Lower leg skin (tissue), 4 donors: ENCODE measurements around the gene NAPSA. TPM values are rescaled to one million over a fixed set of nuclear protein-coding genes. Genes with fewer than 3 reads are reported as not detected.

Experiments used
- DNase-seq, 2 donors: peaks; one replicate each; pipeline ENCODE4 v3.0.0-alpha.2; 2019; ENCODE audit warnings: low spot score in 2 of 2
- H3K4me3 ChIP-seq: fragments of 200-600 bp; sonication (generic); 2 replicates; pipeline ENCODE4 v1.5.1; 2017; ENCODE audit warnings: mild to moderate bottlenecking, low read depth; ENCODE audit not compliant: poor library complexity, severe bottlenecking
- CTCF ChIP-seq, 3 donors: fragments of 450-650 bp; IDR thresholded peaks; one replicate each; pipeline ENCODE4 v1.5.1; 2016; ENCODE audit warnings: antibody characterized with exemption in 3 of 3, mild to moderate bottlenecking in 3 of 3, moderate library complexity in 2 of 3
- POLR2A ChIP-seq, 2 donors: fragments of 450-650 bp; IDR thresholded peaks; one replicate each; pipeline ENCODE4 v1.6.1; 2016 to 2017; ENCODE audit warnings: antibody characterized with exemption in 2 of 2, mild to moderate bottlenecking in 1 of 2, moderate library complexity in 1 of 2
- WGBS, 2 donors: methylation state at CpG; one replicate each; pipeline ENCODE4 v1.1.5; 2018; 5-methylcytosine and 5-hydroxymethylcytosine counted together
- intact Hi-C: fragments of 100-400 bp; cut with DNase I; formaldehyde crosslinking; loops from one replicate; pipeline ENCODE4 v1.15.0; 2023; ENCODE audit warnings: low total_unique reads
- total RNA-seq, 4 donors: library from RNA; depleted of rRNA; stranded (reverse); fragments of >200 nt; gene quantifications; one replicate each; pipeline ENCODE4 v1.1.0, GENCODE V29; 2016

The NAPSA gene
- total RNA-seq, 4 donors from 2014 or later, result 0.51 to 5.9 (median 2.6) TPM

- intact Hi-C loops, result no loop called here
- H3K4me3 ChIP-seq, result no peak overlapping the region
- WGBS, 2 donors, result 44 to 47% methylated on average over 11 of the region's 11 CpGs
- no peak for DNase-seq
- no peak for TF ChIP-seq CTCF (IDR thresholded peaks at IDR 0.05)
- TF ChIP-seq POLR2A (IDR thresholded peaks at IDR 0.05), result no peak
These were observed 41.1 kb downstream of the NAPSA start for GRCh38 chr19:50324331-50324730.

- 90 to 92% methylated on average over 12 of the region's 12 CpGs for WGBS, 2 donors
- H3K4me3 ChIP-seq, result no peak overlapping the region
- intact Hi-C loops, result no loop called here
- TF ChIP-seq CTCF (IDR thresholded peaks at IDR 0.05), result no peak
- no peak for TF ChIP-seq POLR2A (IDR thresholded peaks at IDR 0.05)
- DNase-seq, result no peak
These were observed 41.7 kb downstream of the NAPSA start for GRCh38 chr19:50323782-50324133.

GRCh38 chr19:50322931-50323781 is 42.3 kb downstream of the NAPSA start:
- intact Hi-C loops, result no loop called here
- no peak for DNase-seq
- H3K4me3 ChIP-seq, result no peak overlapping the region
- 92 to 93% methylated on average over 45 to 49 of the region's 55 CpGs for WGBS, 2 donors
- TF ChIP-seq CTCF (IDR thresholded peaks at IDR 0.05) (no peak), POLR2A (IDR thresholded peaks at IDR 0.05) (no peak)

GRCh38 chr19:50322234-50322633 is 43.2 kb downstream of the NAPSA start:
- intact Hi-C loops, result no loop called here
- no peak for TF ChIP-seq POLR2A (IDR thresholded peaks at IDR 0.05)
- no peak for TF ChIP-seq CTCF (IDR thresholded peaks at IDR 0.05)
- 80 to 85% methylated on average over 12 of the region's 12 CpGs for WGBS, 2 donors
- no peak for DNase-seq
- H3K4me3 ChIP-seq, result no peak overlapping the region

- 80 to 90% methylated on average over 4 of the region's 4 CpGs for WGBS, 2 donors
- DNase-seq, result no peak
- intact Hi-C loops, result no loop called here
- TF ChIP-seq POLR2A (IDR thresholded peaks at IDR 0.05) (no peak), CTCF (IDR thresholded peaks at IDR 0.05) (no peak)
- no peak overlapping the region for H3K4me3 ChIP-seq
These were observed 43.6 kb downstream of the NAPSA start for GRCh38 chr19:50321831-50322230.

- intact Hi-C loops, result no loop called here
- DNase-seq, result no peak
- TF ChIP-seq CTCF (IDR thresholded peaks at IDR 0.05), result no peak
- no peak for TF ChIP-seq POLR2A (IDR thresholded peaks at IDR 0.05)
- 87 to 92% methylated on average over 20 of the region's 20 CpGs for WGBS, 2 donors
- no peak overlapping the region for H3K4me3 ChIP-seq
These were observed 44.8 kb downstream of the NAPSA start for GRCh38 chr19:50320596-50320995.
